ENCODE results near the gene SSX1. TPM values are rescaled to one million over a fixed set of nuclear protein-coding genes. Genes with fewer than 3 reads are reported as not detected.

SSX1 gene
- total and polyA plus RNA-seq, 2 of the 8 experiments (the other 6 are each of a cell fraction or from before 2014, with no cell fraction given): 0.08 TPM; not detected in 1

Small RNAs within 50 kb of the gene (small RNA-seq; reads per million reads assigned to genes)
- gene AC245047.3 (ENCODE audit: insufficient read depth): not detected
- not detected for gene AC245047.4 (ENCODE audit: insufficient read depth)
- not detected for gene RNA5SP503 (ENCODE audit: insufficient read depth)

Other genes starting within 250 kb of the SSX1 start
- not detected in 2 replicates for gene SPACA5, start 248.4 kb upstream of the SSX1 start, total RNA-seq (2021; fragmentation: NEBNext Ultra II Directional; extraction: Animal tissue kit (Norgen Biotek cat#: 25700))
- 0.26 TPM in 1 of 2 replicates, not detected in the other for gene SPACA5, start 248.4 kb upstream of the SSX1 start, polyA plus RNA-seq (2011; rRNA removed)
- 2.2 and 2.9 TPM in 2 replicates for gene ZNF630, start 183.8 kb upstream of the SSX1 start, total RNA-seq (2021; fragmentation: NEBNext Ultra II Directional; extraction: Animal tissue kit (Norgen Biotek cat#: 25700))
- 0.67 and 0.72 TPM in 2 replicates for gene ZNF630, start 183.8 kb upstream of the SSX1 start, polyA plus RNA-seq (2011; rRNA removed)
- gene SPACA5B, start 124.8 kb upstream of the SSX1 start, total RNA-seq (2021; fragmentation: NEBNext Ultra II Directional; extraction: Animal tissue kit (Norgen Biotek cat#: 25700)): not detected in 2 replicates
- not detected in 2 replicates for gene SPACA5B, start 124.8 kb upstream of the SSX1 start, polyA plus RNA-seq (2011; rRNA removed)
- gene SSX5, start 58.6 kb upstream of the SSX1 start, total RNA-seq (2021; fragmentation: NEBNext Ultra II Directional; extraction: Animal tissue kit (Norgen Biotek cat#: 25700)): not detected in 2 replicates
- not detected in 2 replicates for gene SSX5, start 58.6 kb upstream of the SSX1 start, polyA plus RNA-seq (2011; rRNA removed)
- gene SSX3, start 101.3 kb downstream of the SSX1 start, total RNA-seq (2021; fragmentation: NEBNext Ultra II Directional; extraction: Animal tissue kit (Norgen Biotek cat#: 25700)): not detected in 2 replicates
- not detected in 2 replicates for gene SSX3, start 101.3 kb downstream of the SSX1 start, polyA plus RNA-seq (2011; rRNA removed)
- 0.32 TPM in 1 of 2 replicates, not detected in the other for gene SSX4, start 128.1 kb downstream of the SSX1 start, total RNA-seq (2021; fragmentation: NEBNext Ultra II Directional; extraction: Animal tissue kit (Norgen Biotek cat#: 25700))
- gene SSX4, start 128.1 kb downstream of the SSX1 start, polyA plus RNA-seq (2011; rRNA removed): 0.14 and 0.26 TPM in 2 replicates
- 0.32 TPM in 1 of 2 replicates, not detected in the other for gene SSX4B, start 156.6 kb downstream of the SSX1 start, total RNA-seq (2021; fragmentation: NEBNext Ultra II Directional; extraction: Animal tissue kit (Norgen Biotek cat#: 25700))
- 0.14 and 0.26 TPM in 2 replicates for gene SSX4B, start 156.6 kb downstream of the SSX1 start, polyA plus RNA-seq (2011; rRNA removed)
- 70.9 and 73.8 TPM in 2 replicates for gene SLC38A5, start 214.9 kb downstream of the SSX1 start, total RNA-seq (2021; fragmentation: NEBNext Ultra II Directional; extraction: Animal tissue kit (Norgen Biotek cat#: 25700))
- 106 and 135 TPM in 2 replicates for gene SLC38A5, start 214.9 kb downstream of the SSX1 start, polyA plus RNA-seq (2011; rRNA removed)
- gene FTSJ1, start 220.8 kb downstream of the SSX1 start, total RNA-seq (2021; fragmentation: NEBNext Ultra II Directional; extraction: Animal tissue kit (Norgen Biotek cat#: 25700)): 55.4 and 62.4 TPM in 2 replicates
- gene FTSJ1, start 220.8 kb downstream of the SSX1 start, polyA plus RNA-seq (2011; rRNA removed): 80.4 and 104 TPM in 2 replicates

Measured in H1 (cell line).